GM21786 (cell line): Measurements from ENCODE around the gene MPDU1.
"Not testable (repeated sequence)": the region's sequence is repeated elsewhere in the genome, so short reads cannot be mapped to it uniquely, and the experiment has no call there.

Experiments used
- ATAC-seq: cut with Tn5 transposase; IDR thresholded peaks from one replicate; pipeline ENCODE4 v1.9.1; 2021; ENCODE audit not compliant: unreplicated experiment

The MPDU1 gene

GRCh38 chr17:7613769-7614424 is 30.2 kb downstream of the MPDU1 start:
- no peak for ATAC-seq

- peak; percentile 80 for ATAC-seq
Observed at GRCh38 chr17:7614425-7615264, 31.0 kb downstream of the MPDU1 start, which contains the start of gene FXR2. FXR2 (minus strand) TSS chr17:7614897; CDS start chr17:7614532, 365 bp downstream.

- no peak for ATAC-seq
Observed at GRCh38 chr17:7615265-7615747, 31.7 kb downstream of the MPDU1 start.

GRCh38 chr17:7618608-7619007 is 35.0 kb downstream of the MPDU1 start:
- no peak for ATAC-seq

- ATAC-seq: no peak
Observed at GRCh38 chr17:7620835-7621234, 37.2 kb downstream of the MPDU1 start.

- ATAC-seq: no peak
Observed at GRCh38 chr17:7623661-7624060, 40.0 kb downstream of the MPDU1 start.

GRCh38 chr17:7625749-7626148 is 42.1 kb downstream of the MPDU1 start:
- ATAC-seq: not testable (repeated sequence)

- ATAC-seq: no peak
Observed at GRCh38 chr17:7626307-7626706, 42.7 kb downstream of the MPDU1 start.

- ATAC-seq: no peak
Observed at GRCh38 chr17:7626956-7627249, 43.3 kb downstream of the MPDU1 start.

GRCh38 chr17:7627250-7628121 is 43.8 kb downstream of the MPDU1 start, which contains the start of gene SAT2:
SAT2 (minus strand) TSS chr17:7627821; CDS start chr17:7627635, 186 bp downstream.
- peak; percentile 89 for ATAC-seq

GRCh38 chr17:7629939-7630571 is 46.4 kb downstream of the MPDU1 start, which contains the start of gene SHBG:
SHBG (plus strand) TSS chr17:7630135; CDS start chr17:7630173, 38 bp downstream.
- ATAC-seq: no peak

GRCh38 chr17:7631398-7632380 is 48.0 kb downstream of the MPDU1 start:
- ATAC-seq: no peak

GRCh38 chr17:7632492-7632894 is 48.8 kb downstream of the MPDU1 start:
- no peak for ATAC-seq

- ATAC-seq: no peak
Observed at GRCh38 chr17:7633093-7633492, 49.4 kb downstream of the MPDU1 start.

- ATAC-seq: no peak
Observed at GRCh38 chr17:7634384-7634783, 50.7 kb downstream of the MPDU1 start.

- no peak for ATAC-seq
Observed at GRCh38 chr17:7636163-7636562, 52.5 kb downstream of the MPDU1 start.
